ENCODE data around the gene PRKAR1A.

- TF ChIP-seq CTCF (IDR thresholded peaks at IDR 0.05; ENCODE audit: low read length) (no peak), EZH2phosphoT487 (IDR thresholded peaks at IDR 0.05; ENCODE audit: low read length) (no peak), EZH2 (optimal IDR thresholded peaks at IDR 0.05; ENCODE audit: low read depth, low read length) (no peak)
Measured at GRCh38 chr17:68599091-68599490, 86.9 kb downstream of the PRKAR1A start.

Data from MM.1S (cell line).